GM19395 (cell line): ENCODE measurements around the gene RBM10.

Source experiments
- ATAC-seq: cut with Tn5 transposase; IDR thresholded peaks from one replicate; pipeline ENCODE4 v1.9.1; 2021; ENCODE audit warnings: mild to moderate bottlenecking, moderate library complexity; ENCODE audit not compliant: unreplicated experiment

Gene RBM10

DNA sequence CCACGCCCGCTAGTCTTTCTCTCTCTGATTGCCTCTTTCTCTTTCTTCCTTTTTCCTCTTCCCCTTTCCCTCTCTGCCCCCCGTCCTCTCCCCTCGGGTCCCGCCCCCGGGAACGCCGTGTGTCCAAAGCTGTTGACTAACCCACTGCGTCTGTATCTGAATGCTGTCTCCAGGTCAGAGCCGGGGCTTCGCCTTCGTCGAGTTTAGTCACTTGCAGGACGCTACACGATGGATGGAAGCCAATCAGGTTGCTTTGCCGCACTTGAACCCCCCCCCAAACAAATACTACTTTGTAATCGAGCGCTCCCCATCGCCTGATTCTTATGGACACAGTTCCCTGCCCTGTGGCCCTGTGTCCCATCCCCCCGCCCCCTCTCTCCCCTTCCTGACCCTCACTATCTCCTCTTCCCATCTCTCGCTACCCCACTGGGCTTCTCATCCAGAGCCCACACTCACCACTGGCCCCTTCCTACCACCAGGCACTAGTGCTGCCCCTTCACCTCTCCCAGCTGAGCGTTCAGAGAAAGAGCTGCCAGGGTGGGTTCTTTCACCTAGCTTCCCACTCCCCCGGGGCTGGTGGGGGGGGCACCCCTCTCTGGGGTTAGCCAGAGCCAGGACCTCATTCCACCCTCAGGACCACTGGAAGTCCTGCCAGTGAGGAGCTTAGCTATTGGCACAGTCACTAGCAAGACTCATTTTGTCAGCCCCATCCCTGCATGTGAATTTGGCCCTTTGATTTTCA is 30.0 kb downstream of the RBM10 start:
- ATAC-seq: no peak

DNA sequence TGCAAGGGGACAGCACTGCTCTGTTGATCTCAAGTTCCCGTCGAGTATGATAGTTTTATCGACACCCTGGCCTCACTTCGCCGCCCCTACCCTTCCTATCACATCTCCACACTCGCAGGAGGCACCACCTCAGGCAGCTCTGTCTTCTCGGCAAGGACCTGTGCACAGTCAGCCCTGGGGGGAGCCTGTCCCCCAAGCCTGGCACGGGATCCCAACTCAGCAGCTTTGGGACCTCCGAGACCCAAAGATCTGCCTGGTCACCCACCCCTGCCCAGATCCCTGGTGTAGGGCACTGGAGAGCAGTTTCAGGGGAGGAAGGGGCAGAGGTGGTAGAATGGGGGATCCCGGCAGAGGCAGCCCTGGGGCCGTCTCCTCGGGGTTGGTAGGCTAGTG is 30.6 kb downstream of the RBM10 start:
- ATAC-seq: no peak

DNA sequence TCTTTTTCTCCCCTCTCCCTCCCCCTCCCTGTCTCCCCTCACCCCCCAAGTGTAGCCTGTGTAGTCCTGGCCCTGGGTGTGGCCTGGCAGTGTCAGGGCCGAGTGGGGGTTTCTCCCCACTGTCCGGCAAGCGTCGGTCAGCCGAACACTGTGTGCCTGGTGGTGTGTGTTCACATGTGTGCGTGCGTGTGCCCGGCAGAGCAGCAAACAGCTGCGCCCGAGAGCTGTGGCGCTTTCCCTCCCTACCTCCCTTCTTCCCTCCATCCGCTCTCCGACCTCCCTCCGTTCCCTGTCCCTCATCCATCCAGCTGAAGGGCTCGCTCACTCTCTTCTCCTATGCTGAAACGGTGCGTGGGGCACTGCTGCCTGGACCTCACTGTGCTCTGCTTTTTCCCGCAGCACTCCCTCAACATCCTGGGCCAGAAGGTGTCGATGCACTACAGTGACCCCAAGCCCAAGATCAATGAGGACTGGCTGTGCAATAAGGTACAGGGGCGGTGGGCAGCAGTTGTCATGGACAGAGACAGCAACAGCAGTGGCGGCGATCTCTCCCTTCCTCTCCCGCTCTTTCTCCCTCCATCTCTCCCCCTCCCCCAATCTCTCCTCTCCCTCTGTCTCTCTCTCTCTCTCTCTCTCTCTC is 31.2 kb downstream of the RBM10 start:
- no peak for ATAC-seq

DNA sequence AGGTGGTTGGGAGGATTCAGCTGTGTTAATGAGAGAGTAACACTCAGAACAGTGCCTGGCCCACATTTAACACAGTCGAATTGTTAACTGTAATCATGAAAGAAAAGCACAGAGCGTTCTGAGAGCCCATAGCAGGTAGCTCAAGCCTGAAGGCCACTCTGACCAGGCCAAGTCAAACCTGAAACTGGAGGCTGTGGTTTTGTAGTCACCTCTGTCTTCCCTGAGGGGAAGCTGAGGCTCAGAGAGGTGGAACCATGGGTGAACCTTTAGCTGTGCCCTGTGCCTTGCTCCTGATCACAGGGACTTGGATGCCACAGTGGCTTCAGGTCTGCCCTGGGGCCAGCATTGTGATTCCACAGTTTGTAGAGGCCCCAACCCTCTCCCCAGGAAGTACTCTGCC is 32.1 kb downstream of the RBM10 start:
- no peak for ATAC-seq

DNA sequence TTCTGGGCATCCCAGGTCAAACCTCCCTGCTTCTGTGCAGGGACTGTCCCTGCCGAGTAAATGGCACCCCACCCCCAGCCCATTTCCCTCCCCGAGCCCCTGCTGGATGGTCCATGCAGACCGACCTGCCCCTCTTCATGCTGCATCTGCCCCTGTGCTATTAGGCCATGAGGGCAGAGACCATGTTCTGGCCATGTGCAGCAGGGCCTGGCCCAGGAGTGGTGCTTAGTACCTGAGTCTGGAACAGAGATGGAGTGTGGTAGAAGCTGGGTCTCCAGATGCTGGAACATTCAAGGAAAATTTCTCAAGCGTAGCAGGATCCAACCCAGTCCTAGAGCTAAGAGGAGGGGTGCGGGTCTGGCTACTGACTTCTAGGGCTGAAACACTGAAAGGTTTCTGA is 33.3 kb downstream of the RBM10 start:
- ATAC-seq: no peak

DNA sequence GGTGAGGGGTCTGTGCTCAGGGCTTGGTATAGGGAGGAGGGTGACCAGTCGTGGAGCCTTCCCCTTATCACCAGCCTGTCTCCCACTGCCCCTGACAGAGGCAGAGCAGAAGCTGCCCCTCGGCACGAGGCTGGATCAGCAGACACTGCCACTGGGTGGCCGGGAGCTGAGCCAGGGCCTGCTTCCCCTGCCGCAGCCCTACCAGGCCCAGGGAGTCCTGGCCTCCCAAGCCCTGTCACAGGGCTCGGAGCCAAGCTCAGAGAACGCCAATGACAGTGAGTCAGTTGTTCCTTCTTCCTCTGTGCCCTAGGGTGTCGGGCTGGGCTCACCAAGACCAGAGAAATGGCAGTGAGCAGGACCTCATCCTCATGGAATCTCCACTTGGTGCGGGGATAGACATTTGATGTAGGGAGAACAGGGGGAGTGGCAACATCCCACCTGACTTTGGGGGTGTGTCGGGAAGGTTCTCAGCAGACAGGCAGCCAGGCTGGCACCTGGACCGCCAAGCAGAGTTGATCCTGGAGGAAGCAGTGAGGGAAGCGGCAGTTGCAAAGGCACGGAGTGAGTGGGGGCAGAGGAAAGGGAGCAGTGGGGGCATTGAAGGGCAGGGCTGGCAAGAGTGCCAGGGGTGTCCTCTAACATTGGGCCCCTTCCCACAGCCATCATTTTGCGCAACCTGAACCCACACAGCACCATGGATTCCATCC is 34.4 kb downstream of the RBM10 start:
- ATAC-seq: no peak

DNA sequence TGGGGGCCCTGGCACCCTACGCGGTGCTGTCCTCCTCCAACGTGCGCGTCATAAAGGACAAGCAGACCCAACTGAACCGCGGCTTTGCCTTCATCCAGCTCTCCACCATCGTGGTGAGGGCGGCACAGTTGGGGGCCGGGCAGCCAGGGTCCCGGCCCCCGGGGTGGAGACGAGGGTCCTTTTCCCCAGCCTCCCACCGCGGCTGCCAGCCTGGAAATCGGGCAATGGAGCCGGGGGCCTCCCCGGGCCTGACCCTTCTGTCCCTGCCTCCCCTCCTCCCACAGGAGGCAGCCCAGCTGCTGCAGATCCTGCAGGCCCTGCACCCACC is 34.9 kb downstream of the RBM10 start:
- no peak for ATAC-seq

DNA sequence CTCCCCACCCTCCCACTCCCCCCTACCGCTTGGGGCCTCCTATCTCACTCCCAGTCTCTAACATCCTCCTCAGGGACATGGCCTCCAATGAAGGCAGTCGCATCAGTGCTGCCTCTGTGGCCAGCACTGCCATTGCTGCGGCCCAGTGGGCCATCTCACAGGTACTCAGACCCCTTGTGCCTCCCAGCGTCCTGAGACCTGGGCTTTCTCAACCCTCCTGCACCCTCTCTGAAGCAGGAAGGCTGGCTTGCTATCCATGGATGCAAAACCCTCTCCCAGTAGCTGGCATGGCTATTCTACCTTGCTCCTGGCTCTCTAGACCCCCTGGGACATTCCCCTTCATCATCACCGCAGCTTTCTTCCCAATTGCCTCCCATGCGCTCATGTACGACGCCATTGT is 35.3 kb downstream of the RBM10 start:
- ATAC-seq: no peak

DNA sequence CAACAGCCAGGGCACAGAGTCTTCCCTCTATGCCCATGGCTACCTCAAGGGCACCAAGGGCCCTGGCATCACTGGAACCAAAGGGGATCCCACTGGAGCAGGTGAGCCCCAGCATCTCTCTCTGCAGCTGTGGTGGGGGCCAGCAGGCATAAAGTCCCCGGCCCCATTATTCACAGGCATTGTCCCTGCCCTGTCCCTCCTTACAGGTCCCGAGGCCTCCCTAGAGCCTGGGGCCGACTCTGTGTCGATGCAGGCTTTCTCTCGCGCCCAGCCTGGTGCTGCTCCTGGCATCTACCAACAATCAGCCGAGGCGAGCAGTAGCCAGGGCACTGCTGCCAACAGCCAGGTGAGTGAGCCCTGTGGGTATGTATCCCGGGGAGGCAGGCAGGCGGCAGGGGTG is 36.3 kb downstream of the RBM10 start:
- ATAC-seq: no peak

DNA sequence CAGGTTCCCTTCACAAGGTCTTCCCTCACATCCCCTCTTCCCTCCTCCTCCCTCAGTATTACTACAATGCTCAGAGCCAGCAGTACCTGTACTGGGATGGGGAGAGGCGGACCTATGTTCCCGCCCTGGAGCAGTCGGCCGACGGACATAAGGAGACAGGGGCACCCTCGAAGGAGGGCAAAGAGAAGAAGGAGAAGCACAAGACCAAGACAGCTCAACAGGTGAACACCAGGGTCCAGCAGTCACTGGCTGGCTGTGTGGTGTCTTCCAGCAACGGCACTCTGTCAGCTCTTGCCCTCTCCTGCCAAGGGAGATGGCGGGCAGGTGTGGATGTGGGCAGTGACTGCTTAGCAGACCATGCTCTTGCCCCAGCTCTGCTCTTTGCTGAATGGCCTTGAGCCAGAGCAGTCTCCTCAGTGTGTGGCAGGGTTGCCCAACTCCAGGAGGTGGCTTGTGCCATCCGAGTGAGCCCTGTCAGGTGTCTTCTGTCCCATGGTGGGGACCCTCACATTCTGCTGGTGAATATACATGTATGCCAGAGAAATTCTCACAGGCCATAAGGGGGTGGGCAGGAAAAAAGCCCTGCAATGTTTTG is 37.2 kb downstream of the RBM10 start:
- ATAC-seq: no peak

DNA sequence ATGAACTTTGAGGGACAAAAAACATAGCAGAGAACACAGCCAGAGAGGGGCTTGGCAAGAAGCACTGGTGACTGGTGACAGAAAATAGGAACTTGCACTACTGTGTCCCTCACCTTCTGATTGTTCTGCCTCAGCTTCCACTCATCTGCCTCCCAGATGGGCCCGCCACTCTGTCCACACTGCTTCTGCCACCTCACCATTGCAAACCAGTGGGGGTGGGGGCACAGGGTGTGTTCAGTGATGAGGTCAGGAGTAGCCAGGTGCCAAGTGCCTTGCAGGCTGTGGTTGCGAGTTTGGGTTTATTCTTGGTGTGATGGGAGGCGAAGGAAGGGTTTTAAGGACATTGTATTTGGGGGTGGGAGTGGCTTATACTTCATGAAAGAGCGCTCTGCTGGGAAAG is 39.5 kb downstream of the RBM10 start:
- no peak for ATAC-seq

DNA sequence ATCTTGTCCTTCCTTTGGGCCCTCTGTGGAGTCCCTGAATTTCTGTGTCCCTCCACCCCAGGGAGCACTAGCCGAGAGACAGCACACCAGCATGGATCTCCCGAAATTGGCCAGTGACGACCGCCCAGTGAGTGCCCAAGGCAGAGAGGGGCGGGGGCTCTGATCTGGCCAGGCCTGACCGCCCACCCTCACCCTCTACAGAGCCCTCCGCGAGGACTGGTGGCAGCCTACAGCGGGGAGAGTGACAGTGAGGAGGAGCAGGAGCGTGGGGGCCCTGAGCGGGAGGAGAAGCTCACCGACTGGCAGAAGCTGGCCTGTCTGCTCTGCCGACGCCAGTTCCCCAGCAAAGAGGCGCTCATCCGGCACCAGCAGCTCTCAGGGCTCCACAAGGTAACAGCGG is 40.2 kb downstream of the RBM10 start:
- no peak for ATAC-seq

DNA sequence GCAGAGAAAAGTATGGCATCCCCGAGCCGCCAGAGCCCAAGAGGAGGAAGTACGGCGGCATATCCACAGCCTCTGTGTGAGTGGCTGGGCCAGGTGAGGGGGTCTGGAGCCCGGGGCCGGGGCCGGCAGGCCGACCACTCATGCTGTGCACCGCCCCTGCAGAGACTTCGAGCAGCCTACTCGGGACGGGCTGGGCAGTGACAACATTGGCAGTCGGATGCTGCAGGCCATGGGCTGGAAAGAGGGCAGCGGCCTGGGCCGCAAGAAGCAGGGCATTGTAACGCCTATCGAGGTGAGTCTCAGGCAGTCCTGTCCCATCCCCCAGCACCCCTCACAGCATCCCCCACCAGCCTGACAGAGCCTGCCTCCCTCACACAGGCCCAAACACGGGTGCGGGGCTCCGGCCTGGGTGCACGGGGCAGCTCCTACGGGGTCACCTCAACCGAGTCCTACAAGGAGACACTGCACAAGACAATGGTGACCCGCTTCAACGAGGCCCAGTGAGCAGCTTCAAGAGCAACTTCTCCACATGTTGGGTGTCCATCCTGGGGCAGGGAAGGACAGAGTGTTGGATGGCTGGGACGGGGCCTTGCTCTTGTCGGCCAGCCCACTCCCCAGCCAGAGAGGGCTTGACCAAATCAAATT is 41.2 kb downstream of the RBM10 start:
- ATAC-seq: no peak

DNA sequence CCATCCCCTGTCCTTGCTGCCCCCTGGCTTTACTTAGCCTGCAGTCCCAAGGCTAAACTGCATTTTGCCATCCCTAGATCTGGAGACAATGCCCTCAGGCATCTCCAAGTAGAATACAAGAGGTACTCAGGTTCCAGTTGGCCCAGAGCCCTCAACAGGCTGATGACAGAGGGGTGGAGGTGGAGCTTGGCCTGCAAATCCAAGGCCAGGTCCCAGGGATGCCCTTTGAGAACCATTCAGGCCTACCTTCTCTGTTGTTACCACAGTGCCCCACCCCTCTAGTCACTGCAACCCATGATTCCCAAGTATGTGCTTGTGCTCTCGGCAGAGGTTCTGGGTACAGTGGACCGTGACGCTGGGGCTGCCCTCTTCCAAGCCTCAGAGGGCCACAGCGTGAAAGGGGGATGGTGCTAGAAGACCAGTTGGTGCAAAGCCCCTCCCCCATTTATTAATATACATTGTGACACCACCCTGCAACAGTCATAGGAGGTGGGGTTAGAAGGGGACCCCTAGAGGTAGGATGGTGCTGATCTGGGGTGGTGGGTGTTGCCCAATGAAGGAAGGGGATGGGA is 42.2 kb downstream of the RBM10 start:
- ATAC-seq: no peak

DNA sequence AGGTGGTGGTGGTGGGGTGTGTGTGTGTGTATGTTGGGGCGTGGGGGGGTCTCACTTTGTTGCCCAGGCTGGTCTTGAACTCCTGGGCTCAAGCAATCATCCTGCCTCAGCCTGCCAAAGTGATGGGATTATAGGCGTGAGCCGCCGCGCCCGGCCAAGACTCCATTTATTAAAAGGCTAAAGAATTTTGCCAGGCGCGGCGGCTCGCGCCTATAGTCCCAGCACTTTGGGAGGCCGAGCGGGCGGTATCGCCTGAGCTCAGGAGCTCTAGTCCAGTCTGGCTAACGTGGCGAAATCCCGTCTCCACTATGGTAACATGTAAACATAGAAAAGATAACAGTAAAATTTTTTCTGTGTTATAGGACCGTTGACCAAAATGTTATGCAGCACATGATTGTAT is 44.9 kb downstream of the RBM10 start:
- ATAC-seq: no peak

DNA sequence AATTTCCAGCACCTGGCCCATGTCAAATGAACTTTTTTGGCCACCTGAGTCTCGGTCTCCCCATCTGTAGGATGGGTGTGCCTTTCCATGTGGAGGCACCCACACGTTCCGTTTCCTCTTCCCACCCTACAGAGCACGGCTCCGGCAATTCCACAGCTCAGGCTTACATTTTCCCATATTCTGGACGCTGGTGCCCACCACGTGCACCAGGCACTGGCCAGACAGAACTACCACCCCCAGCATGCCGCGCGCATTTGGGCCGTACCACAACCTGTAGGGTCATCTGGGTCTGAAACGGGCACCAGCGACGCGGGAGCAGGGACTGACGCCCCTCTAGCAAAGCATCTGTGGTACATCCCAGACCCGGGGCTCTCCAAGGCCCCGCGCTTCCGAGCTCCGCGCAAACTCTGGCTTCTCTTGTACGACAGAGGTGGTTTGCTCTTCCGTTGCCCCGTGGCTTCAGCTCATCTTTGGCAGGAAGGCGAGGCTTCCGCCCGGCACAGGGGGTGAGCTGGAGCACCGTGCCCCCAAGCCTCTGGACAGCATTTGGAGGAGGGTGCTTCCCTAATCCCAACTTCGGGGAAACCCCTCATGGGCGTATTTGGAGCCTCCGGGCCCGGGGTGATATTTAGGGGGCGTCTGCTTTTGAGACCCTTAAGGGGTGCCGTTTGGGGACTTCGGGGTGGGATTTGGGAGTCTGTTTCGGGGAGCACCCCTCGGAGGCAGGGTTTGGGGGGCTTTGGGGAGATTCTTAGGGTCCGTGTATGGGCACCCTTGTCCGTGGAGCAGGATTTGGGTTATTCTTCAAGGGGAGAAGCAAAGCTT is 45.6 kb downstream of the RBM10 start:
- ATAC-seq: peak; percentile 50

DNA sequence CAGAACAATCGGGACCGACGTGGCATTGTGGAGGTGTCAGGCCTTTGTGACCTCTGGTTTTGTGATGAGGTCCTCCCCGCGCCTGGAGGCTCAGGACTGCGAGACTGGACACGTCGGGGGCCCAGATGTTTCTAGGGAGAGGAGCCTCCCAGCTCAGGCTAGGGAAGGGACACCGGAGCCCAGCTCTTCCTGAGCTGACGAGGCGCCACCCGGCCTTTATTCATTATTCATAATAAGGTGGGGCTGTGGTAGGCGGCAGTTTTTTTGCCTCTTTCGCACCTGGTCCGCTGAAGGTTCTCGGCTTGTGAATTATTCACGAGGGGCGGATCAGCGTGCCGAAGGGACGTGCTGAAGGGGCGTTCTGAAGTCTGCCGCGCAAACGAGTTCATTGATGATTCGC is 46.3 kb downstream of the RBM10 start:
- ATAC-seq: no peak

DNA sequence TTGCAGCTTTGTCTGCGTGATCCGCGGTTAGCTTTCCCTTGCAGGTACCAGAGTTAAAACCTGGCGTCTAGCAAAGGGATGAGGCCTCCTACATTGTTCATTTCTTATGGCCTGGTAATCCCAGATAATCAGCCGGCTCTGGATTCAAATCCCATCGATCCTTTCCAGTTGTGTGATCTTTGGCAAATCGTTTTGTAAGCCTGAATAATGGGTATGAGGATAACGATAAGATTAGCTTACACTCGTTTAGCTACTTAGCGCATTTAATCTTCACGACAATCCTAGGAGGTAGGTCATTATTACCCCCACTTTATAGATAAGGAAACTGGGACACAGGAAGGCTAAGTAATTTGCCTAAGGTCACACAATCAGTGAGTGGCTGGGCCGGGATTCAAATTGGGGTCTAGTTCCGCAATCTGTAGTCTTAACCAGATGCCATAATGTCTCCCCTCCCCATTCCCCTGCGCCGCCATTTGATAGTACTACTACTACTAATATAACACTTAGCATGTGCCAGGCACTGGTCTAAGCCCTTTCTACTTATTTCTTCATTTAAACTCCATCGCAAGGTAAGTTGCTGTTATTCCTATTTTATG is 46.9 kb downstream of the RBM10 start:
- ATAC-seq: no peak

DNA sequence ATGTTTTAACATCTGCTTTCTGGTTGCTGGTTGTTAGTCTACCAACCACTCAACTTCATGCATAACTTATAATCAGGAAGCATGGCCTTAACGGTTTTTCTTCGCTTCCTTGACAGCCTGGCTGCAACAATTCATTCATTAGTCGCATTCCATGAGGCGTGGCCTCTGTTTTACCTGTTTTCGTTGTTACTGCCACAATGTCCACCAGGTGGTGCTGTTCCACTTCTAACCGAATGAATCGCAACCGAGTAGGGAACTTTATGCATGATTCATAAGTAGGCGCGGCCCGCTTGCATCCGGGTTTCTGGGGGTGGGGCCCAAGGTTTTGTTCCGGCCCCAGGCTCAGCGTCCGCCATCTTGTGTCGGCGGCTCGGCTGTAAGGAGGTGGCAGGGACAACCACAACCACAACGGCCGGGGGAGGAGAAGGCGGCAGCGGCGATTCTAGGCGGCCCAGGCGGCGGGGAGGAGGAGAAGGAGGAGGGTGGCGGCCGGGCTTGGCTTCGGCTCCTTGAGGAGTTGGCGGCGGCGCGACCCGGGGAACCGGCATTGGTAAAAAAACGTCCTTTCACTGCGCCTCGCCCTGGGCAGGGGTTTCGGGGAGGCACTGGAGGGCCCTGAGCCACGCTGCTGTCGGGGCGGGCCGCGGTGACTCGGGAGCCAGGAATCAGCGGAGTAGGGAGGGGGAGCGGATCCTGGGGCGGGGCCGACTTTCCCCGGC is 48.6 kb downstream of the RBM10 start, which contains the start of gene UBA1:
UBA1 (plus strand) TSS at position 355 of the 719 bp plus-strand sequence. CDS start 4,974 bp downstream, outside the sequence.
- ATAC-seq: peak; percentile 81
